TTC549 (cell line): ENCODE measurements around the gene FGF19.
A peak's percentile ranks its signal among the peaks of the same experiment; 100 is the strongest.
"Not testable (repeated sequence)": the region's sequence is repeated elsewhere in the genome, so short reads cannot be mapped to it uniquely, and the experiment has no call there.

Source experiments
- FAIRE-seq: peaks from 2 replicates; lab custom pipeline; 2012; peaks lifted over from hg19 to GRCh38; lab: Jason Lieb, UNC

Gene FGF19

GRCh38 chr11:69695581-69695980, 8.2 kb downstream of the FGF19 start:
- FAIRE-seq = no peak

GRCh38 chr11:69694781-69695180, 9.0 kb downstream of the FGF19 start:
- FAIRE-seq = no peak

- no peak for FAIRE-seq
Observed at GRCh38 chr11:69692422-69692821, 11.4 kb downstream of the FGF19 start.

- FAIRE-seq = no peak
Observed at GRCh38 chr11:69691463-69691862, 12.4 kb downstream of the FGF19 start.

GRCh38 chr11:69689484-69690319, 14.1 kb downstream of the FGF19 start:
- no peak for FAIRE-seq

- not testable (repeated sequence) for FAIRE-seq
Observed at GRCh38 chr11:69687969-69688771, 15.7 kb downstream of the FGF19 start.

- FAIRE-seq = no peak
Observed at GRCh38 chr11:69686856-69687255, 17.0 kb downstream of the FGF19 start.

GRCh38 chr11:69686452-69686851, 17.4 kb downstream of the FGF19 start:
- no peak for FAIRE-seq

GRCh38 chr11:69685348-69685747, 18.5 kb downstream of the FGF19 start:
- FAIRE-seq = no peak

- no peak for FAIRE-seq
Observed at GRCh38 chr11:69684651-69685050, 19.2 kb downstream of the FGF19 start.

GRCh38 chr11:69683764-69684333, 20.0 kb downstream of the FGF19 start:
- FAIRE-seq = no peak

- FAIRE-seq = no peak
Observed at GRCh38 chr11:69682681-69683326, 21.0 kb downstream of the FGF19 start.

GRCh38 chr11:69682221-69682620, 21.6 kb downstream of the FGF19 start:
- no peak for FAIRE-seq

GRCh38 chr11:69680688-69681087, 23.1 kb downstream of the FGF19 start:
- no peak for FAIRE-seq

GRCh38 chr11:69677749-69678148, 26.1 kb downstream of the FGF19 start:
- no peak for FAIRE-seq

- FAIRE-seq = no peak
Observed at GRCh38 chr11:69674886-69675714, 28.7 kb downstream of the FGF19 start, which contains the start of gene LTO1. Gene LTO1, minus strand, starts transcription at chr11:69675353. Its CDS starts 114 bp downstream, at chr11:69675239.

- FAIRE-seq = no peak
Observed at GRCh38 chr11:69674267-69674885, 29.4 kb downstream of the FGF19 start.

GRCh38 chr11:69671734-69672465, 31.9 kb downstream of the FGF19 start:
- no peak for FAIRE-seq

GRCh38 chr11:69670158-69670845, 33.5 kb downstream of the FGF19 start:
- FAIRE-seq = peak; percentile 60

GRCh38 chr11:69669486-69669885, 34.3 kb downstream of the FGF19 start:
- no peak for FAIRE-seq
